ENCODE data around the gene PEG3. TPM values are rescaled to one million over a fixed set of nuclear protein-coding genes. Genes with fewer than 3 reads are reported as not detected.

Gene PEG3
- polyA plus RNA-seq, 1 donor (not counting 4 experiments of a cell fraction or from before 2014, with no cell fraction given) = 0.14 TPM

DNA sequence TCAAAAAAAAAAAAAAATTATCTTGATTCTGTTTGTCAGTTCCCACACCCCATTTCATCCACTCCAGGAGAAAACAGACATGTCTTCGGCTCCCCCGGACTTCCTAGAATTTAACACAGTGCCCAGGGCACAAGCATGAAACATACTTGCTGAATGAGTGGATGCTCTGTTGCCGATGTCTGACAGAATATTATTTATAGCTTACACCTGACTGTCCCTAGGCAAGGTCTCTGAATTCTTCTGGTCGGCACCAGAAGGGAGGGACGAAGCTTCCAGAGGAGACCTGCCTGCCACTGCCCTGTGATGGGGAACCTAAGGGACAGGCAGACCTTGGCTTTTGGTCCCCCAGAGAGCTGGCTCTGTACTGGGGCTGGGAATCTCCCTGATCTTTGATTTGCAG lies 43.9 kb upstream of the PEG3 start:
- no peak for DNase-seq (ENCODE audit: low read depth, low spot score)
- Histone ChIP-seq H4K20me1 (ENCODE audit: control insufficient read depth, extremely low read depth, insufficient read depth, low read length) (no peaks in the 10 kb centered on the region), H3K4me2 (ENCODE audit: control insufficient read depth, extremely low read depth, insufficient read depth, low read depth, low read length) (no peak overlapping the region), H3K9me1 (ENCODE audit: control insufficient read depth, extremely low read depth, insufficient read depth, low read length) (no peaks in the 10 kb centered on the region), H3K9me3 (ENCODE audit: control insufficient read depth, low read depth, low read length) (peaks cover 3% of the 10 kb centered on the region), H2AFZ (ENCODE audit: control insufficient read depth, low read length) (no peak overlapping the region), H3K27ac (ENCODE audit: control insufficient read depth, insufficient read depth, low read length) (no peak overlapping the region), H3K27me3 (ENCODE audit: control insufficient read depth, extremely low read depth, insufficient read depth, low read length) (no peaks in the 10 kb centered on the region), H3K4me3 (ENCODE audit: control insufficient read depth in 2 of 3, extremely low read depth in 1 of 3, insufficient read depth in 2 of 3, low read depth in 1 of 3, low read length in 3 of 3) (no peak overlapping the region), H3K79me2 (ENCODE audit: control insufficient read depth, insufficient read depth, low read length) (no peaks in the 10 kb centered on the region), H3K9ac (ENCODE audit: control insufficient read depth, extremely low read depth, insufficient read depth, low read length) (no peak overlapping the region), H3K4me1 (ENCODE audit: control insufficient read depth, extremely low read depth, insufficient read depth, low read length) (no peaks in the 10 kb centered on the region), H3K36me3 (ENCODE audit: control insufficient read depth in 2 of 2, extremely low read depth in 1 of 2, insufficient read depth in 2 of 2, low read length in 2 of 2) (no peaks in the 10 kb centered on the region)
- no peak for FAIRE-seq
- dilution Hi-C loops (cut with MboI; ENCODE audit: extremely low pct_ligation_motif_present, low sequenced_read_pairs) = no loop called here
- TF ChIP-seq EZH2 (IDR thresholded peaks at IDR 0.05; ENCODE audit: low read length) (no peak), CTCF (optimal IDR thresholded peaks at IDR 0.05 in 1 of 3, IDR thresholded peaks at IDR 0.05 in 1 of 3, conservative IDR thresholded peaks at IDR 0.05 in 1 of 3; ENCODE audit: extremely low read depth in 1 of 3, insufficient read depth in 2 of 3, low read length in 3 of 3) (no peak)

DNA sequence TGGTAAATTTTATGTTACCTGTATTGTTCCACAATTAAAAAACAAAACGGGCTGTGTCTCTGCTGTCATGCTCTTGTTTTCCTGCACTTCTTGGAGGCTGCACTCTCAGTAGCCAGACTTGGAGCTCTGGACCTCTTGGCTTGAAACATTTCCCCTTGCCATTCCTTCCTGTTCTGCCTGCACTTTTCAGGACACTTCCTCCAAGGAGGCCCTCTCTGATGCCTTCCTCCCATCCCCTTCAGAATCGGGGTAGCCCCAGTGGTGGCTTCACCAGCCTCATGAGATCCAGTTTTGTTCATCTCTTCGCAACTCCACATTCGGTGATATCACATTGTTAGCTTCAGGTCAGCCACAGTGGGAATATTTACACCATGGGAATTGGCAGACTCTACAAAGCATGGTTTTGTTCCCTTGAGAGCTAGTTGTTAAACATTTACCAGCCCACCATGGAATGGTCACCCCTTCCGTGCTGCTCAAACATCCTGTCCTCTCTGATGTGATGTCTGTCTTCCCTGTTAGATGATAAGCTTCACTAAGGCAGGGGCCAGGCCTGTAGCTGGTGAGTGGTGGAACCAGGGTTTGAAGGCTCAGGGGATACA lies 40.2 kb upstream of the PEG3 start:
- no peaks in the 10 kb centered on the region for H3K36me3 ChIP-seq (ENCODE audit: control insufficient read depth in 2 of 2, extremely low read depth in 1 of 2, insufficient read depth in 2 of 2, low read length in 2 of 2)
- no peak overlapping the region for H3K4me3 ChIP-seq (ENCODE audit: control insufficient read depth in 2 of 3, extremely low read depth in 1 of 3, insufficient read depth in 2 of 3, low read depth in 1 of 3, low read length in 3 of 3)
- no peaks in the 10 kb centered on the region for H4K20me1 ChIP-seq (ENCODE audit: control insufficient read depth, extremely low read depth, insufficient read depth, low read length)
- no peaks in the 10 kb centered on the region for H3K79me2 ChIP-seq (ENCODE audit: control insufficient read depth, insufficient read depth, low read length)
- H3K27me3 ChIP-seq (ENCODE audit: control insufficient read depth, extremely low read depth, insufficient read depth, low read length) = no peaks in the 10 kb centered on the region
- no peak overlapping the region for H2AFZ ChIP-seq (ENCODE audit: control insufficient read depth, low read length)
- no peak overlapping the region for H3K27ac ChIP-seq (ENCODE audit: control insufficient read depth, insufficient read depth, low read length)
- dilution Hi-C loops (cut with MboI; ENCODE audit: extremely low pct_ligation_motif_present, low sequenced_read_pairs) = no loop called here
- no peaks in the 10 kb centered on the region for H3K4me1 ChIP-seq (ENCODE audit: control insufficient read depth, extremely low read depth, insufficient read depth, low read length)
- H3K9me3 ChIP-seq (ENCODE audit: control insufficient read depth, low read depth, low read length) = no peaks in the 10 kb centered on the region
- TF ChIP-seq EZH2 (IDR thresholded peaks at IDR 0.05; ENCODE audit: low read length) = no peak
- no peak for TF ChIP-seq CTCF (optimal IDR thresholded peaks at IDR 0.05 in 1 of 3, IDR thresholded peaks at IDR 0.05 in 1 of 3, conservative IDR thresholded peaks at IDR 0.05 in 1 of 3; ENCODE audit: extremely low read depth in 1 of 3, insufficient read depth in 2 of 3, low read length in 3 of 3)
- no peaks in the 10 kb centered on the region for H3K9me1 ChIP-seq (ENCODE audit: control insufficient read depth, extremely low read depth, insufficient read depth, low read length)
- FAIRE-seq = no peak
- DNase-seq (ENCODE audit: low read depth, low spot score) = no peak
- H3K4me2 ChIP-seq (ENCODE audit: control insufficient read depth, extremely low read depth, insufficient read depth, low read depth, low read length) = no peak overlapping the region
- no peak overlapping the region for H3K9ac ChIP-seq (ENCODE audit: control insufficient read depth, extremely low read depth, insufficient read depth, low read length)

Data from keratinocyte (primary cell).